Limb (tissue), 2 donors: ENCODE results near the gene SATB2.
A peak's percentile ranks its signal among the peaks of the same experiment; 100 is the strongest.

Source experiments
- DNase-seq, 2 donors: peaks; one replicate each; pipeline ENCODE4 v3.0.0-alpha.2; 2016; ENCODE audit errors: extremely low spot score in 2 of 2

The SATB2 gene

GRCh38 chr2:199325881-199326280 lies 131.9 kb downstream of the SATB2 start:
- no peak for DNase-seq

- DNase-seq = no peak
Observed at GRCh38 chr2:199322151-199322550, 135.6 kb downstream of the SATB2 start.

- no peak for DNase-seq
Observed at GRCh38 chr2:199317646-199318045, 140.1 kb downstream of the SATB2 start.

DNA sequence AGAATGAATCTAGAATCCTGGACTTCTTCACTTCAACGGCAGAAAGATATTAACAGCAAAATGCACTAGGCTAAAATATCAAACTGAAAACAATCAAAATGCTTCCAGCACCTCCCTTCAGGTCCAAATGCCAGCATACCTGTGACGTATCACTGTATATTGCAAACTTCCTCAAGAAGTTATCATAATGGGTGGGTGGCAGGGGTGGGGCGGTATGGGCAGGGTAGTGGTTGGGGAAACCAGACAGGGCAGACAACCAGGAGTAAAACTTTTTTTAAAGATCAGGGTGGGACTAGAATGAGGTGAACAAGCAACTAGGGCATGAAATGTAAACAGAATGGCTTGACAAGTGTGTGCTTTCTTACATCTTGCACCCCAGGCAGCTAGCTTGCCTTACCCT lies 140.9 kb downstream of the SATB2 start:
- DNase-seq = no peak

GRCh38 chr2:199315299-199316179 lies 142.2 kb downstream of the SATB2 start:
- no peak for DNase-seq

- DNase-seq = no peak
Observed at GRCh38 chr2:199312931-199313330, 144.8 kb downstream of the SATB2 start.

- DNase-seq = no peak
Observed at GRCh38 chr2:199310771-199311585, 146.8 kb downstream of the SATB2 start.

GRCh38 chr2:199309973-199310372 lies 147.8 kb downstream of the SATB2 start:
- peak; percentile 13 to 37 for DNase-seq

- DNase-seq = no peak
Observed at GRCh38 chr2:199309411-199309810, 148.3 kb downstream of the SATB2 start.

DNA sequence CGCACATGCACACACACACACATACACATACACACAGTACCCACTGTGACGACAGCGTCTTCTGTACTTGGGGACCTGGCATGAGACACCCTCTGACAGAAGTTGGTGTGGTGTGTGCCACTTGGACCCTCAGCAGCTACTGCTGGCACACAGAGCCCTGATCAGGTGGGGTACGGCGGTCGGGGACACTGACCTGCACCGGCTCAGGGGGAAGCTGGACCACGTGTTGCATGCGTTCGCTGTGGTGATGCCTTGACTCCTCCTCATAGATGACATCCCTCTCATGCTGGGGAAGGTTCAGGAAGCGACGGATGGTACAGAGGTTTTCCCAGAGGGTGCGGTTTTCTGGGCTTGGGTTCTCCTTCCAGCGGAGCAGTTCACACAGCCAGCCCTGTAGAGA lies 149.2 kb downstream of the SATB2 start:
- DNase-seq = no peak

DNA sequence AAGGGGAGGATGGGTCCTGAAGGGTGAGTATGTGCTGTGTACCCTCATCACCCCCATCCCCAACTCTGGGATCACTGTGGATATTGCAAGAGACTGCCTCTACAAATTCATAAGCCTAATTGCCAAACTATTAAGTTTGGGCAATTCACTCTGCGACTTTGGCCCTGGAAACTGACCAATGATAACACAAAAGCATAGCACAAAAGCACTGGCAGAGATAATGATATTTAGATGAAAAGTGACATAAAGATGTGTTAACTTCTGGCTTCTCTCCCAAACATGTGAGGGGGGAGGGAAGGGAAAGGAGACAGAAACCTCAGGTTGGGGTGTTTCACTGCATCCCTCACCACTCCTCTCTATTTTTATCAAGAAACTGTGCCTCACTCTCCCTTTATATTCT lies 150.3 kb downstream of the SATB2 start:
- DNase-seq = no peak

- no peak for DNase-seq
Observed at GRCh38 chr2:199306116-199306515, 151.6 kb downstream of the SATB2 start.

- DNase-seq = no peak
Observed at GRCh38 chr2:199303728-199304177, 154.0 kb downstream of the SATB2 start.

GRCh38 chr2:199302851-199303250 lies 154.9 kb downstream of the SATB2 start:
- DNase-seq = no peak

DNA sequence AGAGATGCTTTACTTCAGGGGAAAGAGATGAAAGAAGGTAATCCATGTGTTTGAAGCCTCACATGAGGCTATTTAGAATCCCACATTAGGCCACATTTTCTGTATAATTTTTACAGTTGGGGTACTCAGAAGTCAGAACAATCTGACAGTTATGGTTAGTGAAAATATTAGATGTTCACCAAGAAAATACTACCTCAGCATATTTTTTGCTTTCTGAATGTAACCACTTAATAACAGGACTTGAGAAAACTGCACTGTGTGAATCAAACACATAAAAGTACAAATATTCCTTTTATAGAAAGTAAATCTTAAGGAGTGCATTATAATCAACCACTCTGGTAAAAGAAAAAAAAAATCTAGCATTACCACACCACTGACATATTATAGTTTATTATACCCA lies 169.3 kb downstream of the SATB2 start:
- DNase-seq = no peak

- no peak for DNase-seq
Observed at GRCh38 chr2:199282309-199282708, 175.4 kb downstream of the SATB2 start.

DNA sequence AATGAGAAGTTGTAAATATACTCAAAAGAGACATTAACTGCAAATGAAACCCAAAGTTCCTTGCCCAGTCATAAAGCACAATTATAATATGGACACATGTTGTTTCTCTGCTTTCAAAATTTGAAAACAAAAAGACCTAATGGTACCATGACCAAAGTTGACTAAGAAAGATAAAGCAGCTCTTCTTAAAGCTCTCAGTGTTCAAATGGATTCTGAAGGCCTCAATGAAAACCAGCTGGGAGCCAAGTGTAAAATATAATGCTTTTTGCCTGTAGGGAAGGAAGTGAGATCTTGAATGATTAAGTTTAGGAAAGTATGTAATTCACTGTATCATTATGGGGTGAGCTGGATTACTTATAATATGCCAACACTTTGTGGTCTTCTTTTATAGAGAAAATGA lies 178.6 kb downstream of the SATB2 start:
- DNase-seq = no peak

GRCh38 chr2:199278099-199278498 lies 179.6 kb downstream of the SATB2 start:
- DNase-seq = no peak

DNA sequence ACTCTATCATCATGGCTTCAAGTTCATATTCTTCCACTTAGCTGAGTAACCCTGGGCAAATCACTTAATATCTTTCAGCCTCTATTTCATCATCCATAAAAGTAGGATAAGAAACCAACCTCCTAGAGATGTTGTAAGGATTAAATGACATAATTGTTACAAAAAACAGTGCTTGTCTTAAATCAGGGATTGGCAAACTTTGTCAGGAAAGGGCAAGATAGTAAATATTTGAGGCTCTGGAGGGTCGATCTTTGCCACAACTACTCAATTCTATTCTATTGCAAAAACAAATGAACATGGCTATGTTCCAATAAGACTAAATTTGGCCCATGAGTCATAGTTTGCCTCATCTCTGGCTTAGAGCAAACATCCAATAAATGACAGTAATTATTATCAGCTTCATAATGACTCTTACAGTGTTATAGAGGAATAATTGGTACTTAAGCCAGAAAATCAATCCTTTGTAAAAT lies 184.7 kb downstream of the SATB2 start:
- no peak for DNase-seq

DNA sequence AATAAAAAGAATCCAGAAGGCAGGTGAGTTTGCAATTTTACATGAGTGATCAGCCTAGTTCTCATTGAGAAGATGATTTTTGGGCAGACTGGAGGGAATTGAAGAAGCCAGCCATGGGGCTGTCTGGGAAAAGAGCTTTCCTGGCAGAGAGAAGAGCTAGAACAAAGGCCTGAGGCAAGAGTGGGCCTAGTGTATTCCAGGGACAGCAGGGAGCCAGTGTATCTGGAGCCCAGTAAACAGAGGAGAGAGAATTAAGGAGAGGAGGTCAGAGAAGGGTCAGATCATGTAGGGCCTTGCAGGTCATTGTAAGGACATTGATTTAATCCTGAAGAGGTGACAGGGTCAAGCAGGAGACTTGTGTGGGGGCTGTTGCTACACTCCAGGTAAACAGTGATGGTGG lies 195.8 kb downstream of the SATB2 start:
- no peak for DNase-seq

GRCh38 chr2:199261239-199261638 lies 196.5 kb downstream of the SATB2 start:
- DNase-seq = peak; percentile 13 to 42

GRCh38 chr2:199259671-199260070 lies 198.1 kb downstream of the SATB2 start:
- no peak for DNase-seq
